H1 (cell line): ENCODE results near the gene BCO1. TPM values are rescaled to one million over a fixed set of nuclear protein-coding genes. Genes with fewer than 3 reads are reported as not detected.

Experiments
- CHD2 ChIP-seq: IDR thresholded peaks from 2 replicates; pipeline ENCODE4 v1.6.1; 2012; ENCODE audit warnings: low read length, improper control_type of control experiment
- EGR1 ChIP-seq: IDR thresholded peaks from 2 replicates; pipeline ENCODE4 v1.6.1; 2011; ENCODE audit warnings: low read depth, low read length, borderline replicate concordance
- POLR2AphosphoS5 ChIP-seq: IDR thresholded peaks from 2 replicates; pipeline ENCODE4 v1.6.1; 2011; ENCODE audit warnings: low read depth, low read length
- RXRA ChIP-seq: IDR thresholded peaks from 2 replicates; pipeline ENCODE4 v1.6.1; 2011; ENCODE audit warnings: low read depth, mild to moderate bottlenecking, low read length, moderate library complexity; ENCODE audit not compliant: insufficient read depth
- SIX5 ChIP-seq: IDR thresholded peaks from 2 replicates; pipeline ENCODE4 v1.6.1; 2011; ENCODE audit warnings: mild to moderate bottlenecking, low read depth, low read length
- polyA plus RNA-seq, 7 experiments: library from polyadenylated mRNA; depleted of rRNA in 3 of 7; stranded (reverse) in 5 of 7; unstranded in 2 of 7; fragments of >200 nt in 5 of 7; fragments of 200-250 nt in 2 of 7; gene quantifications; 1 replicate in 5 of 7; 2 replicates in 1 of 7; 4 replicates in 1 of 7; pipeline versions ENCODE4 v1.2.1 to v1.2.3, GENCODE V29; 2011 to 2013; ENCODE audit warnings: missing spikeins in 2 of 7, mixed read lengths in 2 of 7
- total RNA-seq: library from RNA; stranded (reverse); fragmentation: NEBNext Ultra II Directional; extraction: Animal tissue kit (Norgen Biotek cat#: 25700); gene quantifications from 2 replicates; pipeline ENCODE4 v1.2.1, GENCODE V29; 2021
- TF ChIP-seq, protein P1 (sequence below): fragments of 300-600 bp; sonication (generic); IDR thresholded peaks from 2 replicates; pipeline ENCODE4 v1.7.1; 2012; ENCODE audit warnings: low read length, moderate library complexity, mild to moderate bottlenecking, inconsistent platforms; ENCODE audit not compliant: insufficient replicate concordance

The BCO1 gene
- total and polyA plus RNA-seq, 2 of the 8 experiments (the other 6 are each of a cell fraction or from before 2014, with no cell fraction given): 0.21 TPM; not detected in 1

DNA sequence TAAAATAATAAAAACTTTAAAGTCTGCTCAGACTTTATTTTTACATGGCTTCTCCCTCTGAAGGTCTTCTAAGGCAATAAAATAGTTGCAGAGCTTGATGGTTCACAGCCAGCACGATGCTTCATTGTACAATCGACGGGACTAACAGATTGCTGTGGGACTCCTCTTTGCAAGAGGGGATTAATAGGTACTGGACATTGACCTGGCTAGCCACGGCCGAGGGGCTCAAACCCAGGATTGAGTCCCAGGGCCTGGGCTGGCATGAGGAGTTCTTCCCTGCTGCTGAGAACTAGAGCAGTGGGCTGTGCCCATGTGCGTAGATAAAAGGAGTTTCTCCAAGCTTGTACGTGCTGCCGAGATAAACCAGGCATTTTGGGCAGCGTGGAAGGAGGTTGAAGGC is 52.6 kb downstream of the BCO1 start (continued):
- TF ChIP-seq, protein P1, sequence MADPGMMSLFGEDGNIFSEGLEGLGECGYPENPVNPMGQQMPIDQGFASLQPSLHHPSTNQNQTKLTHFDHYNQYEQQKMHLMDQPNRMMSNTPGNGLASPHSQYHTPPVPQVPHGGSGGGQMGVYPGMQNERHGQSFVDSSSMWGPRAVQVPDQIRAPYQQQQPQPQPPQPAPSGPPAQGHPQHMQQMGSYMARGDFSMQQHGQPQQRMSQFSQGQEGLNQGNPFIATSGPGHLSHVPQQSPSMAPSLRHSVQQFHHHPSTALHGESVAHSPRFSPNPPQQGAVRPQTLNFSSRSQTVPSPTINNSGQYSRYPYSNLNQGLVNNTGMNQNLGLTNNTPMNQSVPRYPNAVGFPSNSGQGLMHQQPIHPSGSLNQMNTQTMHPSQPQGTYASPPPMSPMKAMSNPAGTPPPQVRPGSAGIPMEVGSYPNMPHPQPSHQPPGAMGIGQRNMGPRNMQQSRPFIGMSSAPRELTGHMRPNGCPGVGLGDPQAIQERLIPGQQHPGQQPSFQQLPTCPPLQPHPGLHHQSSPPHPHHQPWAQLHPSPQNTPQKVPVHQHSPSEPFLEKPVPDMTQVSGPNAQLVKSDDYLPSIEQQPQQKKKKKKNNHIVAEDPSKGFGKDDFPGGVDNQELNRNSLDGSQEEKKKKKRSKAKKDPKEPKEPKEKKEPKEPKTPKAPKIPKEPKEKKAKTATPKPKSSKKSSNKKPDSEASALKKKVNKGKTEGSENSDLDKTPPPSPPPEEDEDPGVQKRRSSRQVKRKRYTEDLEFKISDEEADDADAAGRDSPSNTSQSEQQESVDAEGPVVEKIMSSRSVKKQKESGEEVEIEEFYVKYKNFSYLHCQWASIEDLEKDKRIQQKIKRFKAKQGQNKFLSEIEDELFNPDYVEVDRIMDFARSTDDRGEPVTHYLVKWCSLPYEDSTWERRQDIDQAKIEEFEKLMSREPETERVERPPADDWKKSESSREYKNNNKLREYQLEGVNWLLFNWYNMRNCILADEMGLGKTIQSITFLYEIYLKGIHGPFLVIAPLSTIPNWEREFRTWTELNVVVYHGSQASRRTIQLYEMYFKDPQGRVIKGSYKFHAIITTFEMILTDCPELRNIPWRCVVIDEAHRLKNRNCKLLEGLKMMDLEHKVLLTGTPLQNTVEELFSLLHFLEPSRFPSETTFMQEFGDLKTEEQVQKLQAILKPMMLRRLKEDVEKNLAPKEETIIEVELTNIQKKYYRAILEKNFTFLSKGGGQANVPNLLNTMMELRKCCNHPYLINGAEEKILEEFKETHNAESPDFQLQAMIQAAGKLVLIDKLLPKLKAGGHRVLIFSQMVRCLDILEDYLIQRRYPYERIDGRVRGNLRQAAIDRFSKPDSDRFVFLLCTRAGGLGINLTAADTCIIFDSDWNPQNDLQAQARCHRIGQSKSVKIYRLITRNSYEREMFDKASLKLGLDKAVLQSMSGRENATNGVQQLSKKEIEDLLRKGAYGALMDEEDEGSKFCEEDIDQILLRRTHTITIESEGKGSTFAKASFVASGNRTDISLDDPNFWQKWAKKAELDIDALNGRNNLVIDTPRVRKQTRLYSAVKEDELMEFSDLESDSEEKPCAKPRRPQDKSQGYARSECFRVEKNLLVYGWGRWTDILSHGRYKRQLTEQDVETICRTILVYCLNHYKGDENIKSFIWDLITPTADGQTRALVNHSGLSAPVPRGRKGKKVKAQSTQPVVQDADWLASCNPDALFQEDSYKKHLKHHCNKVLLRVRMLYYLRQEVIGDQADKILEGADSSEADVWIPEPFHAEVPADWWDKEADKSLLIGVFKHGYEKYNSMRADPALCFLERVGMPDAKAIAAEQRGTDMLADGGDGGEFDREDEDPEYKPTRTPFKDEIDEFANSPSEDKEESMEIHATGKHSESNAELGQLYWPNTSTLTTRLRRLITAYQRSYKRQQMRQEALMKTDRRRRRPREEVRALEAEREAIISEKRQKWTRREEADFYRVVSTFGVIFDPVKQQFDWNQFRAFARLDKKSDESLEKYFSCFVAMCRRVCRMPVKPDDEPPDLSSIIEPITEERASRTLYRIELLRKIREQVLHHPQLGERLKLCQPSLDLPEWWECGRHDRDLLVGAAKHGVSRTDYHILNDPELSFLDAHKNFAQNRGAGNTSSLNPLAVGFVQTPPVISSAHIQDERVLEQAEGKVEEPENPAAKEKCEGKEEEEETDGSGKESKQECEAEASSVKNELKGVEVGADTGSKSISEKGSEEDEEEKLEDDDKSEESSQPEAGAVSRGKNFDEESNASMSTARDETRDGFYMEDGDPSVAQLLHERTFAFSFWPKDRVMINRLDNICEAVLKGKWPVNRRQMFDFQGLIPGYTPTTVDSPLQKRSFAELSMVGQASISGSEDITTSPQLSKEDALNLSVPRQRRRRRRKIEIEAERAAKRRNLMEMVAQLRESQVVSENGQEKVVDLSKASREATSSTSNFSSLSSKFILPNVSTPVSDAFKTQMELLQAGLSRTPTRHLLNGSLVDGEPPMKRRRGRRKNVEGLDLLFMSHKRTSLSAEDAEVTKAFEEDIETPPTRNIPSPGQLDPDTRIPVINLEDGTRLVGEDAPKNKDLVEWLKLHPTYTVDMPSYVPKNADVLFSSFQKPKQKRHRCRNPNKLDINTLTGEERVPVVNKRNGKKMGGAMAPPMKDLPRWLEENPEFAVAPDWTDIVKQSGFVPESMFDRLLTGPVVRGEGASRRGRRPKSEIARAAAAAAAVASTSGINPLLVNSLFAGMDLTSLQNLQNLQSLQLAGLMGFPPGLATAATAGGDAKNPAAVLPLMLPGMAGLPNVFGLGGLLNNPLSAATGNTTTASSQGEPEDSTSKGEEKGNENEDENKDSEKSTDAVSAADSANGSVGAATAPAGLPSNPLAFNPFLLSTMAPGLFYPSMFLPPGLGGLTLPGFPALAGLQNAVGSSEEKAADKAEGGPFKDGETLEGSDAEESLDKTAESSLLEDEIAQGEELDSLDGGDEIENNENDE: no peak
- TF ChIP-seq POLR2AphosphoS5 (no peak), SIX5 (no peak), RXRA (no peak), CHD2 (no peak), EGR1 (no peak)
- TF ChIP-seq, all 59 proteins: peak for 0
